Astrocyte (in vitro differentiated cells and primary cell): ENCODE results near the gene FAM131A.

Source experiments
- EZH2 ChIP-seq: IDR thresholded peaks from 2 replicates; pipeline ENCODE4 v1.6.1; 2012; ENCODE audit warnings: mild to moderate bottlenecking, low read length, inconsistent platforms; ENCODE audit not compliant: insufficient read depth
- TF ChIP-seq, protein P1 (sequence below): IDR thresholded peaks from 2 replicates; pipeline ENCODE4 v1.5.1; 2011; ENCODE audit warnings: low read depth, mild to moderate bottlenecking, inconsistent platforms, low read length, moderate library complexity; ENCODE audit not compliant: insufficient read depth

DNA sequence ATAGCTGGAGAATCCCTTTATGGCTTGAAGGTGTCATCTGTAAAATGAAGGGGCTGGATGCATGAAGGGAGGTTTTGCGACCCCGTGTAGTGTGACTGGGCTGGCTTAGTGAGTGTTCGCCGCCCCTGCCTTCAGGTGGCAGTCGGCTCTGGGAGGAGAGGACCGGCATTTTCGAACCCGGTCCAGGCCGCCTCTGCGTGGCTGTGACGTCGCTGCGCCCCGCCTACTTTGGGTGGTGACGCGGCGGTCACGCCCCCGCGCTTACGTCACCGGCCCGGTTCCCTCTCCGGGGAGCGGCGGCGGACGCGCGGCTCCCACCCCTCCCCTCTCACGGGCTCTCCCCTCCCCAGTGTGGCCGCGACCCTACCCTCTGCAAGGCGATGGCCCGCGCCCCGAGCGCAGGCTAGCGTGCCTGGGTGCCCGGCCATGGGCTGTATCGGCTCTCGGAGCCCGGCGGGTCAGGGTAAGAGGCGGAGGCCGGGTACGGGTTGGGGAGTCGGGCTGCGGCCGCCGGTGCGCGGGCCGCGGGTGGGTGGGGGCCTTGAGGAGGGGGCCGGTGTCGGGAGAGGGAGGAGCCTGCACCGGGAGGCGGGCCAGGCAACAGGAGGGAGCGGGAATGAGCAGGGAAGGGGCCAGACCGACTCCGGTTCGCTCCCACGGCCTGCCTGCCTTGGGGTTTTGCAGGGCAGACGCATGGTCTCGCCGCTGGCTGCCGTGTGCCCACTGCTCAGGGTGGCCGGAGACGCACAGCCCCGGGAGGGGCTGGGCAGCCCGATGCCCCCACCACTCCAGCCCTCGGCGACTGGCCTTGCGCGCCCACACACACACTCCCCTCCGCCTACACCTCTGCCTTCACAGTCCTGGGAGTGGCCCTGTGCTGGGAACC lies 1.5 kb upstream of the FAM131A start:
- TF ChIP-seq, protein P1, sequence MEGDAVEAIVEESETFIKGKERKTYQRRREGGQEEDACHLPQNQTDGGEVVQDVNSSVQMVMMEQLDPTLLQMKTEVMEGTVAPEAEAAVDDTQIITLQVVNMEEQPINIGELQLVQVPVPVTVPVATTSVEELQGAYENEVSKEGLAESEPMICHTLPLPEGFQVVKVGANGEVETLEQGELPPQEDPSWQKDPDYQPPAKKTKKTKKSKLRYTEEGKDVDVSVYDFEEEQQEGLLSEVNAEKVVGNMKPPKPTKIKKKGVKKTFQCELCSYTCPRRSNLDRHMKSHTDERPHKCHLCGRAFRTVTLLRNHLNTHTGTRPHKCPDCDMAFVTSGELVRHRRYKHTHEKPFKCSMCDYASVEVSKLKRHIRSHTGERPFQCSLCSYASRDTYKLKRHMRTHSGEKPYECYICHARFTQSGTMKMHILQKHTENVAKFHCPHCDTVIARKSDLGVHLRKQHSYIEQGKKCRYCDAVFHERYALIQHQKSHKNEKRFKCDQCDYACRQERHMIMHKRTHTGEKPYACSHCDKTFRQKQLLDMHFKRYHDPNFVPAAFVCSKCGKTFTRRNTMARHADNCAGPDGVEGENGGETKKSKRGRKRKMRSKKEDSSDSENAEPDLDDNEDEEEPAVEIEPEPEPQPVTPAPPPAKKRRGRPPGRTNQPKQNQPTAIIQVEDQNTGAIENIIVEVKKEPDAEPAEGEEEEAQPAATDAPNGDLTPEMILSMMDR, result no peak
- no peak for TF ChIP-seq EZH2
